Upper lobe of left lung (tissue), 4 donors: ENCODE data around the gene KRIT1.

Experiments
- EP300 ChIP-seq, 4 donors: sonication (generic); formaldehyde crosslinking; IDR thresholded peaks; one replicate each; pipeline ENCODE4 v1.5.1; 2017; ENCODE audit warnings: antibody characterized with exemption in 4 of 4, control low read depth in 2 of 4
- POLR2A ChIP-seq, 4 donors: fragments of 450-650 bp; IDR thresholded peaks; one replicate each; pipeline ENCODE4 v1.5.1; 2016 to 2017; ENCODE audit warnings: antibody characterized with exemption in 4 of 4, mild to moderate bottlenecking in 2 of 4

- no peak for TF ChIP-seq EP300 (IDR thresholded peaks at IDR 0.05)
- no peak for TF ChIP-seq POLR2A (IDR thresholded peaks at IDR 0.05)
Measured at GRCh38 chr7:92275327-92275726, 29.6 kb upstream of the KRIT1 start.
